GM18502 (cell line): ENCODE data around the gene CDH12.

ENCODE experiments used
- ATAC-seq: cut with Tn5 transposase; IDR thresholded peaks from one replicate; pipeline ENCODE4 v1.9.1; 2021; ENCODE audit warnings: mild to moderate bottlenecking; ENCODE audit not compliant: unreplicated experiment, poor library complexity

CDH12 gene

GRCh38 chr5:21802100-21802499 lies 1051.0 kb downstream of the CDH12 start:
- ATAC-seq = no peak

GRCh38 chr5:21792748-21793147 lies 1060.4 kb downstream of the CDH12 start:
- ATAC-seq = no peak

GRCh38 chr5:21791304-21791703 lies 1061.8 kb downstream of the CDH12 start:
- ATAC-seq = no peak

GRCh38 chr5:21784487-21784886 lies 1068.7 kb downstream of the CDH12 start:
- ATAC-seq = no peak

- ATAC-seq = no peak
These were observed 1070.0 kb downstream of the CDH12 start for GRCh38 chr5:21783074-21783679.

- ATAC-seq = no peak
These were observed 1076.7 kb downstream of the CDH12 start for GRCh38 chr5:21776466-21776865.

- ATAC-seq = no peak
These were observed 1078.3 kb downstream of the CDH12 start for GRCh38 chr5:21774801-21775200.

- ATAC-seq = no peak
These were observed 1078.9 kb downstream of the CDH12 start for GRCh38 chr5:21774281-21774680.

- ATAC-seq = no peak
These were observed 1079.7 kb downstream of the CDH12 start for GRCh38 chr5:21773456-21773855.

- ATAC-seq = no peak
These were observed 1087.7 kb downstream of the CDH12 start for GRCh38 chr5:21765406-21765805.

GRCh38 chr5:21739096-21739495 lies 1114.0 kb downstream of the CDH12 start:
- no peak for ATAC-seq

- no peak for ATAC-seq
These were observed 1129.6 kb downstream of the CDH12 start for GRCh38 chr5:21723500-21723899.

GRCh38 chr5:21711866-21712758 lies 1141.0 kb downstream of the CDH12 start:
- no peak for ATAC-seq

GRCh38 chr5:21709770-21710169 lies 1143.4 kb downstream of the CDH12 start:
- ATAC-seq = no peak

- no peak for ATAC-seq
These were observed 1148.0 kb downstream of the CDH12 start for GRCh38 chr5:21704974-21705668.

- ATAC-seq = no peak
These were observed 1151.8 kb downstream of the CDH12 start for GRCh38 chr5:21701317-21701716.
